K562 (cell line): ENCODE measurements around the gene FUCA2. TPM values are rescaled to one million over a fixed set of nuclear protein-coding genes. Genes with fewer than 3 reads are reported as not detected.

Experiments used
- CREB3 ChIP-seq: fragments of 450-650 bp; conservative IDR thresholded peaks from 2 replicates; pipeline ENCODE4 v1.6.1; 2016; ENCODE audit warnings: missing genetic modification characterization, low read depth, mild to moderate bottlenecking, missing compliant biosample characterization, moderate library complexity
- EGR1 ChIP-seq: fragments of 450-650 bp; conservative IDR thresholded peaks from 2 replicates; pipeline ENCODE4 v1.6.1; 2017; ENCODE audit warnings: mild to moderate bottlenecking
- FOS ChIP-seq: IDR thresholded peaks from 3 replicates; pipeline ENCODE4 v1.6.1; 2011; ENCODE audit not compliant: insufficient read length; ENCODE audit errors: extremely low read depth
- GTF2A2 ChIP-seq: IDR thresholded peaks from 2 replicates; pipeline ENCODE4 v1.6.1; 2016; ENCODE audit warnings: mild to moderate bottlenecking, missing genetic modification characterization, missing compliant biosample characterization
- HDAC8 ChIP-seq: fragments of 450-650 bp; IDR thresholded peaks from 2 replicates; pipeline ENCODE4 v1.6.1; 2016; ENCODE audit warnings: mild to moderate bottlenecking, missing genetic modification characterization, moderate library complexity, missing compliant biosample characterization
- HEY1 ChIP-seq: fragments of 250-450 bp; sonication (Bioruptor Pico); IDR thresholded peaks from 2 replicates; pipeline ENCODE4 v1.5.0; 2020; ENCODE audit warnings: mild to moderate bottlenecking, moderate library complexity, borderline replicate concordance
- L3MBTL2 ChIP-seq: fragments of 450-650 bp; IDR thresholded peaks from 2 replicates; pipeline ENCODE4 v1.6.1; 2016; ENCODE audit warnings: mild to moderate bottlenecking, moderate library complexity
- MYNN ChIP-seq, 2 experiments: sonication (generic); formaldehyde crosslinking in 1 of 2; IDR thresholded peaks; 2 replicates each; pipeline versions ENCODE4 v1.5.0 to v1.6.1; 2016 to 2020; ENCODE audit warnings: antibody characterized with exemption in 1 of 2, missing genetic modification reagents in 1 of 2
- PBX2 ChIP-seq, 2 experiments: IDR thresholded peaks in 1 of 2; conservative IDR thresholded peaks in 1 of 2; 2 replicates each; pipeline ENCODE4 v1.6.1; 2016; ENCODE audit warnings: low read depth in 2 of 2, mild to moderate bottlenecking in 1 of 2, missing compliant biosample characterization in 1 of 2, missing genetic modification characterization in 1 of 2, moderate library complexity in 1 of 2
- RUNX1 ChIP-seq: sonication (generic); IDR thresholded peaks from 2 replicates; pipeline ENCODE4 v1.6.1; 2016; ENCODE audit warnings: antibody characterized with exemption, low read depth
- ZBTB17 ChIP-seq: fragments of 450-650 bp; formaldehyde crosslinking; IDR thresholded peaks from 2 replicates; pipeline ENCODE4 v1.4.0; 2020; ENCODE audit warnings: mild to moderate bottlenecking
- ZBTB34 ChIP-seq: fragments of 250-450 bp; sonication (Bioruptor Pico); IDR thresholded peaks from 2 replicates; pipeline ENCODE4 v1.8.0; 2021; ENCODE audit warnings: mild to moderate bottlenecking, moderate library complexity
- ZBTB5 ChIP-seq: fragments of 450-650 bp; IDR thresholded peaks from 2 replicates; pipeline ENCODE4 v1.6.1; 2017; ENCODE audit warnings: antibody characterized with exemption
- ZFP91 ChIP-seq: sonication (generic); formaldehyde crosslinking; IDR thresholded peaks from 2 replicates; pipeline ENCODE4 v1.8.0; 2022; ENCODE audit warnings: mild to moderate bottlenecking, missing genetic modification reagents
- ZNF124 ChIP-seq: sonication (generic); formaldehyde crosslinking; IDR thresholded peaks from 2 replicates; pipeline ENCODE4 v1.8.1; 2022; ENCODE audit warnings: missing genetic modification reagents
- polyA plus RNA-seq, 8 experiments: library from polyadenylated mRNA; depleted of rRNA in 4 of 8; stranded (reverse) in 5 of 8; unstranded in 3 of 8; fragments of >200 nt; fragmentation: Nextera tagmentation in 2 of 8; fragmentation: Illumina TruSeq in 1 of 8; extraction: Ambion mirVana in 2 of 8; extraction: Trizol in 1 of 8; gene quantifications; 2 replicates each; pipeline versions ENCODE4 v1.2.1 to v1.2.3, GENCODE V29; 2011 to 2014; ENCODE audit warnings: inconsistent platforms in 1 of 8, missing spikeins in 1 of 8
- total RNA-seq, 7 experiments: library from RNA; depleted of rRNA in 6 of 7; stranded (reverse); fragments of >200 nt in 6 of 7; fragmentation: Illumina TruSeq in 2 of 7; extraction: Trizol in 2 of 7; gene quantifications; 2 replicates each; pipeline versions ENCODE4 v1.2.1 to v1.2.3, GENCODE V29; 2011 to 2021; ENCODE audit warnings: low replicate concordance in 1 of 7

Gene FUCA2
- total and polyA plus RNA-seq, 9 of the 15 experiments (the other 6 are each of a cell fraction or from before 2014, with no cell fraction given), result 20.6 to 112 (median 79.3) TPM

- TF ChIP-seq ZBTB5 (peak; percentile 15; the same call in 1 of the 2 replicates), RUNX1 (no peak), PBX2 (CRISPR knock-in tag; IDR thresholded peaks at IDR 0.05; ENCODE audit: low read depth) (no peak), PBX2 (tag; conservative IDR thresholded peaks at IDR 0.05; ENCODE audit: low read depth) (no peak), ZBTB17 (CRISPR knock-in tag) (peak; percentile 59; the same call in 1 of the 2 replicates), CREB3 (tag) (peak; percentile 36; the same call in 1 of the 2 replicates), FOS (no peak), L3MBTL2 (peak; percentile 95), EGR1 (no peak; the same call in 1 of the 2 replicates), ZFP91 (CRISPR knock-in tag) (peak; percentile 70; the same call in 1 of the 2 replicates), MYNN (IDR thresholded peaks at IDR 0.05) (peak; percentile 40; the same call in 1 of the 2 replicates), MYNN (CRISPR knock-in tag; IDR thresholded peaks at IDR 0.05) (no peak), ZBTB34 (CRISPR knock-in tag) (no peak), GTF2A2 (tag) (no peak), HEY1 (CRISPR knock-in tag) (no peak), ZNF124 (CRISPR knock-in tag) (no peak), HDAC8 (peak; percentile 24; the same call in 1 of the 2 replicates)
These were observed at the start of gene FUCA2 (continued) for GRCh38 chr6:143510991-143511891.
